ENCODE results near the gene TPCN2. TPM values are rescaled to one million over a fixed set of nuclear protein-coding genes. Genes with fewer than 3 reads are reported as not detected.

Gene TPCN2
- total RNA-seq, 1 experiment from 2014 or later, result 15.2 TPM

- Histone ChIP-seq H3K4me2 (ENCODE audit: low read length) (no peak overlapping the region), H3K9me3 (ENCODE audit: control insufficient read depth in 1 of 2, insufficient read depth in 1 of 2, low read depth in 1 of 2, low read length in 2 of 2) (no peaks in the 10 kb centered on the region), H3K9ac (ENCODE audit: low read length) (no peak overlapping the region), H3K4me1 (ENCODE audit: control insufficient read depth in 1 of 2, insufficient read depth in 2 of 2, low read length in 2 of 2) (peaks cover 0 to 17% of the 10 kb centered on the region in 2 experiments; a peak in 3 of 4 replicates), H3K27ac (ENCODE audit: low read depth, low read length) (no peak overlapping the region), H3K27me3 (ENCODE audit: insufficient read depth, low read length) (no peaks in the 10 kb centered on the region), H3K79me2 (ENCODE audit: insufficient read depth, low read length) (no peaks in the 10 kb centered on the region), H2AFZ (ENCODE audit: low read depth, low read length, poor library complexity, severe bottlenecking) (no peak overlapping the region), H3K4me3 (replicated peaks in 1 of 2; ENCODE audit: low read depth in 1 of 2, low read length in 2 of 2) (no peak overlapping the region), H3K9me2 (ENCODE audit: insufficient read depth) (no peaks in the 10 kb centered on the region), H3K36me3 (ENCODE audit: control insufficient read depth in 1 of 2, insufficient read depth in 2 of 2, low read length in 2 of 2) (no peaks in the 10 kb centered on the region), H4K20me1 (ENCODE audit: insufficient read depth) (no peaks in the 10 kb centered on the region)
- ChIA-PET RAD21 (ENCODE audit: low non-redundant PET in 1 of 2, low total read pairs in 2 of 2, uncharacterized antibody in 2 of 2, unreplicated experiment in 2 of 2) (interaction anchor here in 1 of 2 experiments (0.6 kb wide), 1 partner anchor 221 kb away, joined by 3 read pairs; no protein-coding TSS in a partner anchor), POLR2A (no interaction called here), CTCF (no interaction called here)
- ATAC-seq, result no peak
- intact Hi-C loops (cut with micrococcal nuclease), result loop anchor here (10.0 kb wide), 1 partner anchor 86 kb away; no protein-coding TSS in a partner anchor
- no peak for DNase-seq (ENCODE audit: low read depth, low spot score)
- BruUV-seq (replicated peaks), result no TSS peak
- TF ChIP-seq, protein P1, sequence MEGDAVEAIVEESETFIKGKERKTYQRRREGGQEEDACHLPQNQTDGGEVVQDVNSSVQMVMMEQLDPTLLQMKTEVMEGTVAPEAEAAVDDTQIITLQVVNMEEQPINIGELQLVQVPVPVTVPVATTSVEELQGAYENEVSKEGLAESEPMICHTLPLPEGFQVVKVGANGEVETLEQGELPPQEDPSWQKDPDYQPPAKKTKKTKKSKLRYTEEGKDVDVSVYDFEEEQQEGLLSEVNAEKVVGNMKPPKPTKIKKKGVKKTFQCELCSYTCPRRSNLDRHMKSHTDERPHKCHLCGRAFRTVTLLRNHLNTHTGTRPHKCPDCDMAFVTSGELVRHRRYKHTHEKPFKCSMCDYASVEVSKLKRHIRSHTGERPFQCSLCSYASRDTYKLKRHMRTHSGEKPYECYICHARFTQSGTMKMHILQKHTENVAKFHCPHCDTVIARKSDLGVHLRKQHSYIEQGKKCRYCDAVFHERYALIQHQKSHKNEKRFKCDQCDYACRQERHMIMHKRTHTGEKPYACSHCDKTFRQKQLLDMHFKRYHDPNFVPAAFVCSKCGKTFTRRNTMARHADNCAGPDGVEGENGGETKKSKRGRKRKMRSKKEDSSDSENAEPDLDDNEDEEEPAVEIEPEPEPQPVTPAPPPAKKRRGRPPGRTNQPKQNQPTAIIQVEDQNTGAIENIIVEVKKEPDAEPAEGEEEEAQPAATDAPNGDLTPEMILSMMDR (IDR thresholded peaks at IDR 0.05 in 2 of 3, conservative IDR thresholded peaks at IDR 0.05 in 1 of 3; ENCODE audit: borderline replicate concordance in 1 of 3, insufficient read depth in 1 of 3, low read depth in 2 of 3, low read length in 2 of 3), result no peak
- TF ChIP-seq ELF1 (IDR thresholded peaks at IDR 0.05; ENCODE audit: borderline replicate concordance, low read depth), result no peak
Measured at GRCh38 chr11:69040581-69041260, 8.0 kb upstream of the TPCN2 start.

- no peaks in the 10 kb centered on the region for H3K9me2 ChIP-seq (ENCODE audit: insufficient read depth)
- DNase-seq (ENCODE audit: low read depth, low spot score) (no peak), ATAC-seq (no peak)
- no peak overlapping the region for H3K4me2 ChIP-seq (ENCODE audit: low read length)
- no peaks in the 10 kb centered on the region for H3K27me3 ChIP-seq (ENCODE audit: insufficient read depth, low read length)
- no peaks in the 10 kb centered on the region for H4K20me1 ChIP-seq (ENCODE audit: insufficient read depth)
- no peak overlapping the region for H2AFZ ChIP-seq (ENCODE audit: low read depth, low read length, poor library complexity, severe bottlenecking)
- ChIA-PET RAD21 (ENCODE audit: low non-redundant PET in 1 of 2, low total read pairs in 2 of 2, uncharacterized antibody in 2 of 2, unreplicated experiment in 2 of 2) (interaction anchor here in 1 of 2 experiments (0.6 kb wide), 1 partner anchor 220 kb away, joined by 3 read pairs; no protein-coding TSS in a partner anchor), POLR2A (no interaction called here), CTCF (no interaction called here)
- peaks cover 0 to 17% of the 10 kb centered on the region in 2 experiments; a peak in 3 of 4 replicates for H3K4me1 ChIP-seq (ENCODE audit: control insufficient read depth in 1 of 2, insufficient read depth in 2 of 2, low read length in 2 of 2)
- H3K9me3 ChIP-seq (ENCODE audit: control insufficient read depth in 1 of 2, insufficient read depth in 1 of 2, low read depth in 1 of 2, low read length in 2 of 2), result no peaks in the 10 kb centered on the region
- H3K79me2 ChIP-seq (ENCODE audit: insufficient read depth, low read length), result no peaks in the 10 kb centered on the region
- H3K4me3 ChIP-seq (replicated peaks in 1 of 2; ENCODE audit: low read depth in 1 of 2, low read length in 2 of 2), result no peak overlapping the region
- H3K36me3 ChIP-seq (ENCODE audit: control insufficient read depth in 1 of 2, insufficient read depth in 2 of 2, low read length in 2 of 2), result no peaks in the 10 kb centered on the region
- H3K27ac ChIP-seq (ENCODE audit: low read depth, low read length), result no peak overlapping the region
- H3K9ac ChIP-seq (ENCODE audit: low read length), result no peak overlapping the region
- no TSS peak for BruUV-seq (replicated peaks)
- intact Hi-C loops (cut with micrococcal nuclease), result loop anchor here (10.0 kb wide), 1 partner anchor 87 kb away; no protein-coding TSS in a partner anchor
- TF ChIP-seq ZBTB33 (IDR thresholded peaks at IDR 0.05; ENCODE audit: extremely low read depth, insufficient replicate concordance, low read length) (no peak), POLR2AphosphoS5 (IDR thresholded peaks at IDR 0.05; ENCODE audit: low read depth, low read length) (no peak), FOSL1 (IDR thresholded peaks at IDR 0.05; ENCODE audit: low read depth) (no peak), ZFX (IDR thresholded peaks at IDR 0.05) (no peak), RAD21 (IDR thresholded peaks at IDR 0.05; ENCODE audit: low read depth) (no peak), CEBPB (IDR thresholded peaks at IDR 0.05; ENCODE audit: low read depth) (no peak), SRF (IDR thresholded peaks at IDR 0.05; ENCODE audit: low read depth) (no peak), SP1 (IDR thresholded peaks at IDR 0.05; ENCODE audit: low read depth) (no peak), EZH2 (IDR thresholded peaks at IDR 0.05) (no peak)
- TF ChIP-seq, protein P2, sequence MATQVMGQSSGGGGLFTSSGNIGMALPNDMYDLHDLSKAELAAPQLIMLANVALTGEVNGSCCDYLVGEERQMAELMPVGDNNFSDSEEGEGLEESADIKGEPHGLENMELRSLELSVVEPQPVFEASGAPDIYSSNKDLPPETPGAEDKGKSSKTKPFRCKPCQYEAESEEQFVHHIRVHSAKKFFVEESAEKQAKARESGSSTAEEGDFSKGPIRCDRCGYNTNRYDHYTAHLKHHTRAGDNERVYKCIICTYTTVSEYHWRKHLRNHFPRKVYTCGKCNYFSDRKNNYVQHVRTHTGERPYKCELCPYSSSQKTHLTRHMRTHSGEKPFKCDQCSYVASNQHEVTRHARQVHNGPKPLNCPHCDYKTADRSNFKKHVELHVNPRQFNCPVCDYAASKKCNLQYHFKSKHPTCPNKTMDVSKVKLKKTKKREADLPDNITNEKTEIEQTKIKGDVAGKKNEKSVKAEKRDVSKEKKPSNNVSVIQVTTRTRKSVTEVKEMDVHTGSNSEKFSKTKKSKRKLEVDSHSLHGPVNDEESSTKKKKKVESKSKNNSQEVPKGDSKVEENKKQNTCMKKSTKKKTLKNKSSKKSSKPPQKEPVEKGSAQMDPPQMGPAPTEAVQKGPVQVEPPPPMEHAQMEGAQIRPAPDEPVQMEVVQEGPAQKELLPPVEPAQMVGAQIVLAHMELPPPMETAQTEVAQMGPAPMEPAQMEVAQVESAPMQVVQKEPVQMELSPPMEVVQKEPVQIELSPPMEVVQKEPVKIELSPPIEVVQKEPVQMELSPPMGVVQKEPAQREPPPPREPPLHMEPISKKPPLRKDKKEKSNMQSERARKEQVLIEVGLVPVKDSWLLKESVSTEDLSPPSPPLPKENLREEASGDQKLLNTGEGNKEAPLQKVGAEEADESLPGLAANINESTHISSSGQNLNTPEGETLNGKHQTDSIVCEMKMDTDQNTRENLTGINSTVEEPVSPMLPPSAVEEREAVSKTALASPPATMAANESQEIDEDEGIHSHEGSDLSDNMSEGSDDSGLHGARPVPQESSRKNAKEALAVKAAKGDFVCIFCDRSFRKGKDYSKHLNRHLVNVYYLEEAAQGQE (IDR thresholded peaks at IDR 0.05; ENCODE audit: low read depth), result no peak
Measured at GRCh38 chr11:69041516-69041915, 7.2 kb upstream of the TPCN2 start.
